Astrocyte of the cerebellum (primary cell): ENCODE data around the gene MZB1.

Experiments used
- DNase-seq: peaks from one replicate; pipeline ENCODE4 v3.0.0-alpha.2; 2011; ENCODE audit warnings: low read depth
- H3K4me3 ChIP-seq: 2 replicates; pipeline ENCODE4 v1.5.1; 2011; ENCODE audit warnings: mild to moderate bottlenecking, low read depth, low read length, moderate library complexity
- CTCF ChIP-seq: IDR thresholded peaks from 2 replicates; pipeline ENCODE4 v1.5.1; 2012; ENCODE audit warnings: low read length, low read depth, moderate library complexity, mild to moderate bottlenecking; ENCODE audit errors: missing control alignments
- in situ Hi-C: cut with HindIII; loops from 2 replicates; pipeline ENCODE4 v1.10.0; 2017; ENCODE audit warnings: low sequenced_read_pairs

Gene MZB1

GRCh38 chr5:139416651-139417050 lies 26.9 kb upstream of the MZB1 start:
- no peak for TF ChIP-seq CTCF
- no peak for DNase-seq
- in situ Hi-C loops: loop anchor here (10.0 kb wide), 1 partner anchor 108 kb away; no protein-coding TSS in a partner anchor
- no peak overlapping the region for H3K4me3 ChIP-seq

- H3K4me3 ChIP-seq: no peak overlapping the region
- in situ Hi-C loops: loop anchor here (10.0 kb wide), 1 partner anchor 109 kb away; no protein-coding TSS in a partner anchor
- no peak for DNase-seq
- no peak for TF ChIP-seq CTCF
Measured at GRCh38 chr5:139415869-139416268, 26.2 kb upstream of the MZB1 start.

- DNase-seq: no peak
- TF ChIP-seq CTCF: no peak
- H3K4me3 ChIP-seq: no peak overlapping the region
- in situ Hi-C loops: loop anchor here (10.0 kb wide), 1 partner anchor 109 kb away; no protein-coding TSS in a partner anchor
Measured at GRCh38 chr5:139415221-139415861, 25.6 kb upstream of the MZB1 start.

DNA sequence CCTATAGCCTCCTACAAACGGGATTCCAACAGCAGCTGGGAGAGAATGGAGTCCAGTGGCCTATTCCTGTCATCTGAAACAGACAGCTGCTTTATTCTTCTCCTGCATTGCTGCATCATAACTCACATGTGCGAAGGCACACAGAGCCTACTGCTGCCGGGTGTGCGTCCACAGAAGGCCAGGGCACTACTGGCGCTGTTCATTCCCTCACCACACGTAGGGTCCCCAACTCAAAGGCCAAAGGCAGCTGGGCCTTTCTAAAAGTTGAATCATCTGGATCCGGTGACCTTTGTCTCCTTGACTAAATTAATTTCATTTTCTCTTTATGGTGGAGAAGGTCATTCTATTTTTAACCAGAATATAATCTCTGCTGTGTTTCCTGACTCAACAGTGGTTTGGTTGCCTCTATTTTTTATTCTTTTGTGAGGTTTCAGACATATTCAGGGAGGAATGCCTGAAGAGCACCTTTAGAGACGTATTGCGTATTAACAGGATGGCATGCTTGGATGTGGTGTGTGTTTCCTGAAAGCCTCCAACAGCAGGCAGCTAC lies 24.9 kb upstream of the MZB1 start:
- DNase-seq: no peak
- no peak overlapping the region for H3K4me3 ChIP-seq
- TF ChIP-seq CTCF: no peak
- in situ Hi-C loops: loop anchor here (10.0 kb wide), 1 partner anchor 110 kb away; no protein-coding TSS in a partner anchor

- no peak for TF ChIP-seq CTCF
- no peak for DNase-seq
- in situ Hi-C loops: loop anchor here (10.0 kb wide), 1 partner anchor 111 kb away; no protein-coding TSS in a partner anchor
- no peak overlapping the region for H3K4me3 ChIP-seq
Measured at GRCh38 chr5:139413963-139414362, 24.2 kb upstream of the MZB1 start.

GRCh38 chr5:139413153-139413552 lies 23.4 kb upstream of the MZB1 start:
- in situ Hi-C loops: loop anchor here (10.0 kb wide), 1 partner anchor 112 kb away; no protein-coding TSS in a partner anchor
- no peak for DNase-seq
- TF ChIP-seq CTCF: no peak

More at GRCh38 chr5:139413153-139413552, 23.4 kb upstream of the MZB1 start:
- no peak overlapping the region for H3K4me3 ChIP-seq
